Glutamatergic neuron (in vitro differentiated cells): ENCODE data around the gene CCDC51. TPM values are rescaled to one million over a fixed set of nuclear protein-coding genes. Genes with fewer than 3 reads are reported as not detected.

Experiments used
- DNase-seq: peaks from one replicate; pipeline ENCODE4 v3.0.0; 2022
- H3K27ac Mint-ChIP-seq: one replicate; pipeline ENCODE4 v1.8.0; 2020; ENCODE audit warnings: mild to moderate bottlenecking, mixed read lengths, inconsistent platforms; ENCODE audit not compliant: unreplicated experiment
- H3K27me3 Mint-ChIP-seq: one replicate; pipeline ENCODE4 v1.8.0; 2020; ENCODE audit warnings: mild to moderate bottlenecking, moderate library complexity, mixed read lengths, inconsistent platforms; ENCODE audit not compliant: unreplicated experiment
- H3K36me3 Mint-ChIP-seq: one replicate; pipeline ENCODE4 v1.8.0; 2020; ENCODE audit warnings: mild to moderate bottlenecking, mixed read lengths, inconsistent platforms; ENCODE audit not compliant: unreplicated experiment
- H3K4me1 Mint-ChIP-seq: one replicate; pipeline ENCODE4 v1.8.0; 2020; ENCODE audit warnings: mild to moderate bottlenecking, low read depth, mixed read lengths, inconsistent platforms; ENCODE audit not compliant: unreplicated experiment
- H3K4me3 Mint-ChIP-seq: one replicate; pipeline ENCODE4 v1.8.0; 2020; ENCODE audit warnings: mild to moderate bottlenecking, mixed read lengths, inconsistent platforms; ENCODE audit not compliant: unreplicated experiment
- H3K9me3 Mint-ChIP-seq: one replicate; pipeline ENCODE4 v1.8.0; 2020; ENCODE audit warnings: mild to moderate bottlenecking, moderate library complexity, mixed read lengths, inconsistent platforms; ENCODE audit not compliant: unreplicated experiment
- total RNA-seq: library from RNA; stranded (reverse); fragmentation: NEBNext Ultra II Directional; extraction: Animal tissue kit (Norgen Biotek cat#: 25700); gene quantifications from one replicate; pipeline ENCODE4 v1.2.1, GENCODE V29; 2021; ENCODE audit not compliant: unreplicated experiment
- TF ChIP-seq, protein P1 (sequence below): fragments of 200-600 bp; sonication (generic); IDR thresholded peaks from one replicate; pipeline ENCODE4 v1.5.0; 2021; ENCODE audit not compliant: partially characterized antibody, unreplicated experiment

Gene CCDC51
- total RNA-seq, 1 donor from 2014 or later, result 15.3 TPM

DNA sequence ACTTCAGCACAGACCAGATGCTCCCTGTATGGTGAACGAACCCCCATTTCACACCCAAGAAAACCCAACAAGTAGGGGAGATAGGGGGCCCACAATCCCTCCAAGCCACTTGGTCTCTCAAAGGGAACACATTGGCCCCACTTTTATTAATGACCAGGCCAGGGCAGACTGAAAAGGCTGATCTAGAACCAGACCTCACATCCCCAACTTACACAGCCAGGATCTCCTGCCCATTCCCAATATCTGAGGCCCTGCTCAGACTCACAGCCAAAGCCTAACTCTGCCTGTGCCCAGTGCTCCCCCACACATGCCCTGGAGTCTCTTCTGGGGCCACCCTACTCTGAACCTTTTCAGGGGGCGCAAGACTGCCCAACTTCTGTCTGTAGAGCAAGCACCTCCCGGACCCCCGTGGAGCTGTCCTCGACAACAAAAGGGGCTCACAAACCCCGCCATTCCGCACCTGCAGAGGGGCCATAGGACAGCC, 11.8 kb downstream of the CCDC51 start:
- H3K4me1 Mint-ChIP-seq, result peaks cover 16% of the 10 kb centered on the region

DNA sequence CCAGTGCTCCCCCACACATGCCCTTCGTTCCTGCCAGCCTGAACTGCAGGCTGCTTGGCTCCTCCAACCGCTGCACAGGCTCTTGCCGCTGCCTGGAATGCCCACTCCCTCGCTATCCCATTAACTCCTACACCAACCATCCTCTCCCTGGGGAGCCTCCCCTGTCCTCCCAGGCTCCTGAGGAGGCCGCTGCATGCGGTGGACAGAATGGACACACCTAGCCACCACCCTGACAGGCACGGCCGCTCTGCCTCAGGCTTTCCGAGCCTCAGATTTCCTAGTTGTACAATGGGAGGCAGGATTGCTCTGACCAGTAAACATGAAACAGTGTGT, 12.3 kb downstream of the CCDC51 start:
- Mint-ChIP-seq H3K27me3 (peaks cover 18% of the 10 kb centered on the region), H3K36me3 (no peaks in the 10 kb centered on the region), H3K4me1 (peaks cover 19% of the 10 kb centered on the region), H3K9me3 (peaks cover 9% of the 10 kb centered on the region), H3K4me3 (peak overlapping the region; percentile 87), H3K27ac (peak overlapping the region; percentile 79)
- TF ChIP-seq, protein P1, sequence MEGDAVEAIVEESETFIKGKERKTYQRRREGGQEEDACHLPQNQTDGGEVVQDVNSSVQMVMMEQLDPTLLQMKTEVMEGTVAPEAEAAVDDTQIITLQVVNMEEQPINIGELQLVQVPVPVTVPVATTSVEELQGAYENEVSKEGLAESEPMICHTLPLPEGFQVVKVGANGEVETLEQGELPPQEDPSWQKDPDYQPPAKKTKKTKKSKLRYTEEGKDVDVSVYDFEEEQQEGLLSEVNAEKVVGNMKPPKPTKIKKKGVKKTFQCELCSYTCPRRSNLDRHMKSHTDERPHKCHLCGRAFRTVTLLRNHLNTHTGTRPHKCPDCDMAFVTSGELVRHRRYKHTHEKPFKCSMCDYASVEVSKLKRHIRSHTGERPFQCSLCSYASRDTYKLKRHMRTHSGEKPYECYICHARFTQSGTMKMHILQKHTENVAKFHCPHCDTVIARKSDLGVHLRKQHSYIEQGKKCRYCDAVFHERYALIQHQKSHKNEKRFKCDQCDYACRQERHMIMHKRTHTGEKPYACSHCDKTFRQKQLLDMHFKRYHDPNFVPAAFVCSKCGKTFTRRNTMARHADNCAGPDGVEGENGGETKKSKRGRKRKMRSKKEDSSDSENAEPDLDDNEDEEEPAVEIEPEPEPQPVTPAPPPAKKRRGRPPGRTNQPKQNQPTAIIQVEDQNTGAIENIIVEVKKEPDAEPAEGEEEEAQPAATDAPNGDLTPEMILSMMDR, result no peak
- no peak for DNase-seq

More for the DNA sequence above, 11.8 kb downstream of the CCDC51 start:
- peaks cover 18% of the 10 kb centered on the region for H3K27me3 Mint-ChIP-seq
- DNase-seq, result no peak
- H3K9me3 Mint-ChIP-seq, result peaks cover 9% of the 10 kb centered on the region
- peak overlapping the region; percentile 79 for H3K27ac Mint-ChIP-seq
- H3K4me3 Mint-ChIP-seq, result peak overlapping the region; percentile 87
- TF ChIP-seq, protein P1, result no peak
- no peaks in the 10 kb centered on the region for H3K36me3 Mint-ChIP-seq

DNA sequence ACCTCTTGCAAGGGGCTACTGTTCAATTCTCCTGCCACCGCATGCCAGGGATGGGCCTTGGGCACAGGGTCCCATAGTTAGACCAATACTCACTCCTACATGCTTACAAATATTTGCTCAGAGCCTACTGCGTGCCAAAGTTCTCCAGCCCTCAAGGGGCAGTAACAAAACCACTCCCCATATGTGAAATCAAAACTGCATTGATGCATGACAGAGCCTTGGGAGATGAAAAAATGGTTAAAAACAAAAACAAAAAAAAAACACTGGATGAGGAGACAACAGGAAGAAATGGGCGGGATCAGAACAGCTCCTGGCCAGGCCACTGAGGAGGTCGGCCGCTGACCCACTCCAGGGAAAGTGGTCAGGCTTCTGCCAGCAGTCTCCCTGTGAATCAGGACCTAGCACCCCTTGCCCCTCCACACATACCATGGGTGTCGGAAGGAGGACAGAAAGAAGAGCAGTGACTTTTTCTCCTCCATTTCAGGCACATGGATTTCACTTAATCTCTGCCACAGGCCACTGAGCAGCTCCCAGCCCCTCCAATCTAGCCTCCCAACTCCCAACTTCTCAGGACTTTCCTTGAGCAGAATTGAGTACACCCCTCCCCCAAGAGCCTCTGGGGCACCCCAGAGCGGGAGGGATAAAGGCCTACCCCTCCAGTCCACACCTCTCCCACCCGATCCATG, 12.8 kb downstream of the CCDC51 start:
- no peak for DNase-seq
- Mint-ChIP-seq H3K36me3 (no peaks in the 10 kb centered on the region), H3K27ac (peak overlapping the region; percentile 79), H3K27me3 (peaks cover 18% of the 10 kb centered on the region), H3K4me1 (peaks cover 19% of the 10 kb centered on the region), H3K4me3 (peak overlapping the region; percentile 87), H3K9me3 (peaks cover 9% of the 10 kb centered on the region)
- TF ChIP-seq, protein P1, result no peak

DNA sequence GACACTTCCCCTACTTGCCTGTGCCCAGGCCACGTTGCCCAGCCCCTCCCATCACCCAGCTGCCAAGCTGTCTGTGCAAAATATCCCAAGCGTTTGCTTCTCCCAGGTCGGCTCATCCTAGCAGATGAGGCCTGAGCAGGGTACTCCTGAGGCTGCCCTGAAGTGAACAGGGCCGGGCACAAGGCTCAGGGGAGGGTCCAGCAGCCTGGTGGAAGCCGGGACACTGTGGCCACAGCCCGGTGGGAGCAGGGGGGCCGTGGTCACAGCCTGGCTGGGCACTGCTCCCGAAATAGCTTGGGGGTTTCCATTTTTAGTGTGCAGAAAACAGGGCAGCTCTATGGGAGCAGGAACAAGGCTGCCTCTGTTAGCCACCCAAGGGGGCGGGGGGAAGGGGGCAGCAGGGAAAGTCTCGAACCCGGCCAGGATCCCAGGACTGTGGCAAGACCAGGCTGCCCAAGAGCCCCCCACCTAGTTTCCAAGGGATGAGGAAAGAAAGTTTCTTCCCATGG, 13.5 kb downstream of the CCDC51 start:
- H3K27ac Mint-ChIP-seq, result no peak overlapping the region
- peaks cover 19% of the 10 kb centered on the region for H3K4me1 Mint-ChIP-seq
- H3K27me3 Mint-ChIP-seq, result peaks cover 18% of the 10 kb centered on the region
- TF ChIP-seq, protein P1, result no peak
- no peaks in the 10 kb centered on the region for H3K36me3 Mint-ChIP-seq
- DNase-seq, result no peak
- H3K9me3 Mint-ChIP-seq, result peaks cover 8% of the 10 kb centered on the region
- peak overlapping the region; percentile 27 for H3K4me3 Mint-ChIP-seq

DNA sequence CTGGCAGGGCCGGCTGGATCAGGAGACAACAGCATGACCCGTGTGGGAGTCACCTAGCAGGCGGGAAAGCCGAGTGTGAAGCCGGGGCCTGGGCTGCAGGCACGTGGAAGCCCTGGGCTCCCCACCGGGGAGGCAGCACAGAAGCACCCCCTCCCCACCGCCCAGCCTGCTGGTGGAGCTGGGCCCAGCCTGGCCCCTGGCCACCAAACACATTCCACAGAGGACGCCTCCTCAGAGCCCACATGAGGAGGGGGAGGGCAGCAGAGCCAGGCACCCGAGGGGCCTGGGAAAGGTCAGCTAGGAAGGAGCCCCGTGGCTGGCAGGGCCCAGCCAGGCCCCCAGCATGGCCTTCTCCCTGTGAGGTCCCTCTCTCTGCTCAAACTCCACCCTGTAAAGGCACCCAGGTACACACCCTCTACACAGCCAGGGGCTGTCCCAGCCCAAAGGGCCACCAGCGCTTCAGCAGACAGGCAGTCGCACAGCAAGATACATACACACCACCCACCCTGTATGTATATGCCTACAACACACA, 14.6 kb downstream of the CCDC51 start:
- Mint-ChIP-seq H3K4me1 (peaks cover 19% of the 10 kb centered on the region), H3K36me3 (no peaks in the 10 kb centered on the region), H3K9me3 (peaks cover 8% of the 10 kb centered on the region), H3K4me3 (peak overlapping the region; percentile 27), H3K27me3 (peaks cover 12% of the 10 kb centered on the region), H3K27ac (peak overlapping the region; percentile 9)
- TF ChIP-seq, protein P1, result no peak
- no peak for DNase-seq
